Measurements from ENCODE around the gene CCDC188. TPM values are rescaled to one million over a fixed set of nuclear protein-coding genes. Genes with fewer than 3 reads are reported as not detected.

Gene CCDC188
- total RNA-seq, 1 donor from 2014 or later, result 8.6 TPM

- Mint-ChIP-seq H3K4me1 (no peaks in the 10 kb centered on the region), H3K9me3 (no peaks in the 10 kb centered on the region), H3K4me3 (no peak overlapping the region), H3K36me3 (ENCODE audit: low read depth) (no peaks in the 10 kb centered on the region), H3K27me3 (ENCODE audit: low read depth) (no peaks in the 10 kb centered on the region), H3K27ac (ENCODE audit: unreplicated experiment) (no peak overlapping the region)
- no peak for DNase-seq (ENCODE audit: low read depth, low spot score)
- no peak for TF ChIP-seq CTCF (conservative IDR thresholded peaks at IDR 0.05)
Measured at GRCh38 chr22:20145206-20145831, 5.5 kb downstream of the CCDC188 start.

GRCh38 chr22:20143883-20144665 is 6.8 kb downstream of the CCDC188 start:
- TF ChIP-seq CTCF (conservative IDR thresholded peaks at IDR 0.05), result no peak
- no peaks in the 10 kb centered on the region for H3K9me3 Mint-ChIP-seq
- H3K4me3 Mint-ChIP-seq, result no peak overlapping the region
- no peaks in the 10 kb centered on the region for H3K36me3 Mint-ChIP-seq (ENCODE audit: low read depth)
- no peak overlapping the region for H3K27ac Mint-ChIP-seq (ENCODE audit: unreplicated experiment)
- no peaks in the 10 kb centered on the region for H3K4me1 Mint-ChIP-seq
- H3K27me3 Mint-ChIP-seq (ENCODE audit: low read depth), result no peaks in the 10 kb centered on the region
- DNase-seq (ENCODE audit: low read depth, low spot score), result no peak

- Mint-ChIP-seq H3K27me3 (ENCODE audit: low read depth) (no peaks in the 10 kb centered on the region), H3K36me3 (ENCODE audit: low read depth) (no peaks in the 10 kb centered on the region), H3K27ac (ENCODE audit: unreplicated experiment) (no peak overlapping the region), H3K4me3 (no peak overlapping the region), H3K4me1 (no peaks in the 10 kb centered on the region), H3K9me3 (no peaks in the 10 kb centered on the region)
- no peak for DNase-seq (ENCODE audit: low read depth, low spot score)
- no peak for TF ChIP-seq CTCF (conservative IDR thresholded peaks at IDR 0.05)
Measured at GRCh38 chr22:20142711-20143621, 7.9 kb downstream of the CCDC188 start.

GRCh38 chr22:20141186-20142077 is 9.4 kb downstream of the CCDC188 start:
- peaks cover under 1% of the 10 kb centered on the region for H3K4me1 Mint-ChIP-seq
- H3K36me3 Mint-ChIP-seq (ENCODE audit: low read depth), result no peaks in the 10 kb centered on the region
- H3K27ac Mint-ChIP-seq (ENCODE audit: unreplicated experiment), result no peak overlapping the region
- TF ChIP-seq CTCF (conservative IDR thresholded peaks at IDR 0.05), result no peak
- no peaks in the 10 kb centered on the region for H3K9me3 Mint-ChIP-seq
- DNase-seq (ENCODE audit: low read depth, low spot score), result no peak
- H3K27me3 Mint-ChIP-seq (ENCODE audit: low read depth), result no peaks in the 10 kb centered on the region
- H3K4me3 Mint-ChIP-seq, result no peak overlapping the region
